GM18858 (cell line): Measurements from ENCODE around the gene ANXA3.
"Not testable (repeated sequence)": the region's sequence is repeated elsewhere in the genome, so short reads cannot be mapped to it uniquely, and the experiment has no call there.

Experiments used
- ATAC-seq: cut with Tn5 transposase; IDR thresholded peaks from one replicate; pipeline ENCODE4 v1.9.1; 2021; ENCODE audit not compliant: unreplicated experiment

Gene ANXA3

GRCh38 chr4:78551420-78552351, at the start of gene ANXA3:
Gene ANXA3 (plus strand): TSS chr4:78551770. CDS start chr4:78554474, 2,704 bp downstream.
- ATAC-seq, result no peak

GRCh38 chr4:78506260-78506659, 45.3 kb upstream of the ANXA3 start:
- ATAC-seq, result not testable (repeated sequence)

DNA sequence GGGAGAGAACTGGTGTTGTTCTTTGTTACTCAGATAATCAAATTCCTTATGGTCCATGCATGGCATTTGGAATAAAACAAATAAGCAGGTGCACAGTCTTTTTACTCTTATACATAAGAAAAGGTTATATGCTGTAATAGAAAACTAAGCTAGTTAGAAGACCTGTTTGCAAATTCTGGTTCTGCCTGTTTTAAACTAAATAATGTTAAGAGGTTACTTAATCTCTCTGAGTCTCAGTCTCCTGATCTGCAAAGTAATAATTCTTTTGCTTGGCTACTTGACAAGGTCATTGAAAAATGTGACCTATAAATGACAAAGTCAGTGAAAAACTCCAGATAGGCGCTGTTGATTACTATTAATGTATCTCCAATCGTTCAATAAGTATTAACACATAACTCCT, 42.5 kb upstream of the ANXA3 start:
- no peak for ATAC-seq

- ATAC-seq, result no peak
Observed at GRCh38 chr4:78510108-78510507, 41.5 kb upstream of the ANXA3 start.

DNA sequence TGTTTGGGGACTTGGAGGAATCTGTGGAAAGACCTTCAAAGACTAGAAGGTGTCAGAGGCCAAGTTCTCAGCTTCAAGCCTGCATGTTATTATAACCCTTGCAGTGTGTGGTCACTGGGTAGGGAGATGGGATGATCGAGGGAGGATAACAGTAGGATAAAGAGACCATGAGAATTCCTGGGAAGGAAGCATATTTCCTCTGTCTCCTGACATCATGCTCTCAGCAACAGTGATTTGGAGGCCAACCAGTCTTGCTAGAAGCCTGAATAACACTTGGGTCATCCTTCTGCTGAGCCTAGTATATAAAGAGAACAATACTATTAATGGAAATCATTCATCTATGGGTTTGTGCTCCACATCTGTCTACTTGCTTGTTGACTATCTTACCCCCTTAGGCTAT, 40.9 kb upstream of the ANXA3 start:
- no peak for ATAC-seq

DNA sequence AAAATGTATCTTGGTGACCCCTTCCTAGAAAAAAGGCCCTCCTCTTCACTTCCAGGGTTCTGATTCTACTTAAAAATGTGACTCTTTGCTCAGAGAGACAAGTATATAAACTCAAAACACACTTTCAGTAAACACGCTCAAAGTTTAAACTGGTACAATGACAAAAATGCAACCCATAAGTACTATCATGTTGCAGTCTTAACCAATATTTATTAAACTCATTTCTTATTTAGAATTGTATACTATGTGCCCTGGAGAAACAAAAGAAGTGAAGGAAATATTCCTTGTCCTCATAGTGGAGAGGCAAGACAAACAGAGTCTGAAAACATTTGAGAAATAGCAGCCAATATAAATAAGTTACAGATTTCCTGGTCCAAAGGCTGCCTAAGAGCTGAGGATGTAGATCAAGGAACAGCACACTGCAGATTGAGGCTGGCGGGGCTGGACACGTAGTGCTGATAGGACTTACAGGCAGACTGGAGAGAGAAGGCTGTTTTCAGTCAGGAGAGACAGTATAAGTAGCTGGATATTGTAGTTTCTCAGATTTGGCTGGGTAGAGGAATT, 39.1 kb upstream of the ANXA3 start:
- ATAC-seq, result no peak

GRCh38 chr4:78513411-78513975, 38.1 kb upstream of the ANXA3 start:
- ATAC-seq, result no peak

- no peak for ATAC-seq
Observed at GRCh38 chr4:78517050-78517652, 34.4 kb upstream of the ANXA3 start.

DNA sequence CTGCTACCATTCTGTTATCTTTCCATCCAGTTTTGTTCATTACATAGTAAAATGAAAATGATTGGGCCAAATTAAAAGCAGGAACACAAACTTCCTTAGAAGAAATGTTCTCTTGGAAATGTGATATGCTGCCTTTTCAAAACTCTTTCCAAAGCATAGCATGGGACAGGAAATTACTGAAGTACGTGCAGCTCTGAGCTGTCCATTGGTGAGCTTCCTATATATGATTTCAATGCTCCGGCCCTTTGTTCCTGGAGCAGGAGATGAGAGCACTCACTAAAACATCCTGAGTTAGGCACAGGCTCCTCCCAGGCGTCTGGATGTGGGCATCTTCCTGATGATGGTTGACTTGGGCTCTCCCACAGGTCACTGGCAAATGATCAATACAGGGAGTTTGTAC, 33.0 kb upstream of the ANXA3 start:
- no peak for ATAC-seq

- ATAC-seq, result no peak
Observed at GRCh38 chr4:78519962-78520361, 31.6 kb upstream of the ANXA3 start.

GRCh38 chr4:78520808-78521226, 30.8 kb upstream of the ANXA3 start:
- ATAC-seq, result no peak

DNA sequence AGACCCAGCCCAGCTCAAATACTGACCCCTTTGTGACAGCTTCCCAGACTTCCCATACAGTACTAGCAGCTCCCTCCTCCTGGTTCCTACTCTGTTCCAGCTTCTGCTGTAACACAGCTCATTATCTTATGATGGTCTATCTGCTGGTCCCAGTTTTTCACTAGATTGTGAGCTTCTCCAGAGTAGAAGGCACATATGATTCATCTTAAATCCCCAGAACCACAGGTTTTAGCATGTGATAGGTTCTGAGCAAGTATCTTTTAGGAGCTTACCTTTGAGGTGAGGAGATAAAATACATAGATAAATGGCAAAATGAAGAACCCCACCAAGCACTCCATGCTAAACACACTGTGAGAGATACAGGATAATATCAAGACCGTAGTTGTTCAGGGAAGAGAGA, 27.6 kb upstream of the ANXA3 start:
- ATAC-seq, result no peak

GRCh38 chr4:78525559-78525958, 26.0 kb upstream of the ANXA3 start:
- ATAC-seq, result no peak

GRCh38 chr4:78527103-78527502, 24.5 kb upstream of the ANXA3 start:
- ATAC-seq, result no peak

GRCh38 chr4:78527555-78527954, 24.0 kb upstream of the ANXA3 start:
- ATAC-seq, result no peak

GRCh38 chr4:78528327-78528726, 23.2 kb upstream of the ANXA3 start:
- no peak for ATAC-seq

DNA sequence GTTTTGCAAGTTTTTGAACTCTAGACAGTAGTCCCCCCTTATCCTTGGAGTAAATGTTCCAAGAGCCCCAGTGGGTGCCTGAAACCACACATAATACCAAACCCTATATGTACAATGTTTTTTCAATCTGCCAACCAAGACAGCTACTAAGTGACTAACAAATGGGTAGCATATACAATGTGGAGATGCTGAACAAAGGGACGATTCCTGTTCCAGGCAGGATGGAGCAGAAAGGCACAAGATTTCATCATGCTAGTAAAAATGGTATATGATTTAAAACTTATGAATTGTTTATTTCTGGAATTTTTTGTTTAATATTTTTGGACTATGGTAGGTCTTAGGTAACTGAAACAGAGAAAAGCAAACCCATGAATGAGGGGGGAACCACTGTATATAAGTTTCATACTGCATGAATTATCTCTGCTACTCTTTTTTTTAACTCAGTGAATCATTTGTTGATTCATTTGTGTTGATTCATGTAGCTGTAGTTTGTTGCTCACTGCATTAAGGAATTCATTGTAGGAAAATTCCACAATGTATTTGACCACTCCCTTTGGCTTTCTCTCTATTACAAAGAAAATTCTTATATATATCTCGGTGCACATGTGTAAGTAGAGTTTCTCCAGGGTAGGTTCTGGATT, 21.9 kb upstream of the ANXA3 start:
- no peak for ATAC-seq

DNA sequence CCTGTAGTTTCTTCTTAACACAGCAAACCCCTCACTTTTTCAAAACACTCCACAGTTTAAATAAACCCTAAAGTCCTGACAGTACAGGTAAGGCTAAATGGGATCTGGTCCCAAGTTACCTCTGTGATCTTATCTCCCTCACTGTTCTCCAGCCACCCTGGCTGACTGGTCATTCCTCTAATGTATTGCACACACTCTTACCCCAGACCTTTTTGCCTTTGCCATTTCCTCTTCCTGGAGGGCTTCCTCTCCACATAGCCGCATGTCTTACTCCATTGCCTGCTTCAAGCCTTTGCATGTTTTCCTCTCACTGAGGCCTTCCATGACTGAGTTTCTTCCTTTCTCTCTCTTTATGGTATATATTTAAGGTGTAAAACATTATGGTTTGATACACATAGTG, 19.5 kb upstream of the ANXA3 start:
- no peak for ATAC-seq

- no peak for ATAC-seq
Observed at GRCh38 chr4:78533854-78534253, 17.7 kb upstream of the ANXA3 start.

- ATAC-seq, result no peak
Observed at GRCh38 chr4:78534286-78534955, 17.1 kb upstream of the ANXA3 start.

DNA sequence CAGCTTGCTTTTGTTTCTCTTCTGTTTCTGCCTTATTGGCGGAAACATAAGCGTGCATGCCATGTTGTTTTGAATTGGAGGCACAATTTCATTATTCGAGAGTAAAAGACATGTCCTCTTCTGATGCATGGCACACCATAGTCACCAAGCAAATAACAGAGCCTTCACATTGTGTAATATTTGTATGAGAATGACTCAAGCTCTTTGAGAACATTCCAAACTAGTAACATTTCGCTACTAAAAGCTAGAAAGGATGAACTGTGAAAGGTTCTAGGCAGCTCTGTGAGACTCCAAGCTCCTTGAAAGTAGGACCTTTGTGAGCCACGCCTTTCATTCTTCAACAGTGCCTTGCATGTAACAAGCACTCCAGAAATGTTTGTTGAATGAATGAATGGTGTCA, 9.2 kb upstream of the ANXA3 start:
- ATAC-seq, result no peak
